Central memory CD4-positive, alpha-beta T cell (primary cell): ENCODE data around the gene ZNF555.
A peak's percentile ranks its signal among the peaks of the same experiment; 100 is the strongest.
"Not testable (repeated sequence)": the region's sequence is repeated elsewhere in the genome, so short reads cannot be mapped to it uniquely, and the experiment has no call there.

Source experiments
- DNase-seq: peaks from one replicate; pipeline ENCODE4 v3.0.0; 2022

The ZNF555 gene

DNA sequence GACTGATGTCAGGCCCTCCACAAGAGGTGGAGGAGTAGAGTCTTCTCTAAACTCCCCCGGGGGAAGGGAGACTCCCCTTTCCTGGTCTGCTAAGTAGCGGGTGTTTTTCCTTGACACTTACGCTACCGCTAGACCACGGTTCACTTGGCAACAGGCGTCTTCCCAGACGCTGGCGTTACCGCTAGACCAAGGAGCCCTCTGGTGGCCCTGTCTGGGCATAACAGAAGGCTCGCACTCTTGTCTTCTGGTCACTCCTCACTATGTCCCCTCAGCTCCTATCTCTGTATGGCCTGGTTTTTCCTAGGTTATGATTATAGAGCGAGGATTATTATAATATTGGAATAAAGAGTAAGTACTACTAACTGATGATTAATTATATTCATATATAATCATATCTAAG, 30.9 kb downstream of the ZNF555 start:
- DNase-seq: peak; percentile 12

DNA sequence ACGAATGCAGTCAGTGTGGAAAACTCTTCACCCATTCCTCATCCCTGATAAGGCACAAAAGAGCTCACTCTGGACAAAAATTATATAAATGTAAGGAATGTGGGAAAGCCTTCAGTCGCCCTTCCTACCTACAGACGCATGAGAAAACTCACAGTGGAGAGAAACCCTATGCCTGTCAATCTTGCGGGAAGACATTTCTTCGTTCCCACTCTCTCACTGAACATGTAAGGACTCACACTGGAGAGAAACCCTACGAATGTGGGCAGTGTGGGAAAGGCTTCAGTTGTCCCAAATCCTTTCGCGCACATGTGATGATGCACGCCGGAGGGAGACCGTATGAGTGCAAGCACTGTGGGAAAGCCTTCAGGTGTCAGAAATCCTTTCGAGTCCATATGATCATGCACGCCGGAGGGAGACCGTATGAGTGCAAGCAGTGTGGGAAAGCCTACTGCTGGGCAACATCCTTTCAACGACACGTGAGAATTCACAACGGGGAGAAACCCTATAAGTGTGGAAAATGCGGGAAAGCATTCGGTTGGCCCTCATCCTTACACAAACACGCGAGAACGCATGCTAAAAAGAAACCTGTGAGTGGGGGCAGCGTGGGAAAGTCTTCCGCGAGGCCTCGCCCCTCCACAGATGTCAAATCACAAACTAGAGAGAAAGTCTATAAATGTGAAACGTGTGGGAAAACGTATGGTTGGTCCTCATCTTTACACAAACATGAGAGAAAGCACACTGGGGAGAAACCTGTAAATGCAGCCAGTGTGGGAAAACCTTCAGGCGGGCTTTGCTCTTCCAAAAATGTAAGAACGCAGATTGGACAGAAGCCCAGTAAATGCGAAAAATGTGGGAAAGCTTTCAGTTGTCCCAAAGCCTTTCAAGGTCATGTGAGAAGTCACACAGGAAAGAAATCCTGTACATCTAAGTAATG, 36.4 kb downstream of the ZNF555 start:
- DNase-seq: no peak

DNA sequence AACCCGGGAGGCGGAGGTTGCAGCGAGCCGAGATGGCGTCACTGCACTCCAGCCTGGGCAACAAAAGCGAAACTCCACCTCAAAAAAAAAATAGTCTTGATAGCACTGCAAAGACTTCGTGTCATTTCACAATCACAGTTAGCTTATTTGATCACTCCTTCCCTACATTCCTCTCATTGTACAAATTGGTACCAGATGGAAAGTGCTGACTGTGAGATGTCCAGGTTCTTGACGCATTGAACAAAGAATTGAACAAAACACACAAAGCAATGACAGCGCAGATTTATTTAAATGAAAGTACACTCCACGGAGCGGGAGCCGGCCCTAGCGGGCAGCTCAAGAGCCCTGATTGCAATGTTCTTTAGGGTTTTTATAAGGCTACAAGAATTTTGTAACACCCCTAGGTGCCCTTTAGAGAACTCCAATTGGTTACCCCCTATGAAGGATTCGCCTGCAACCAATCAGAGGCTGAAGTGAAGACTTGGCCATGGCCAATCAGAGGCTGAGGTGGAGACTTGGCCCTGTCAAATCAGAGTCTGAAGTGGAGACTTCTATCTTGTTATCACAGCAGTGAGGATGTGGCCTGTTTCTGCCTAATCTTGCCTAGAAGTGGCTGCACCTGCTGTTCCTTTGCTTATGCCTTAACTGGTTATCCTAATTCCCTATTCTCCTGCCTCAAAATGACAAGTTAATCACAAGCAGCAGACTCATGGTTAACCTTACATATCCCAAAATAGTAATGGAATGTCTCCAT, 42.6 kb downstream of the ZNF555 start:
- DNase-seq: no peak

DNA sequence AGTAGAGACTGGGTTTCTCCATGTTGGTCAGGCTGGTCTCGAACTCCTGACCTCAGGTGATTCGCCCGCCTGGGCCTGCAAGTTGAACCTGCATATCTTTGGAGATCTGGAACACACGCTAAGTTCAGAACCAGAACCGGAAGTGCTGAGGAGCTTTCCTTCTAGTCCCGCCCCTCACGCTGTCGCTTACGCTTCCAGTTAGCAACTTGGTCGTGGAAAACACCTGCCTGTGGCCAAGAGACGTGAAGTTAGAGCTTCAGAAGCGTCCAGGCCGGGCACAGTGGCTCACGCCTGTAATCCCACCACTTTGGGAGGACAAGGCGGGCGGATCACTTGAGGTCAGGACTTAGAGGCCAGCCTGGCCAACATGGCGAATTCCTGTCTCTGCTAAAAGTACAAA, 44.5 kb downstream of the ZNF555 start:
- no peak for DNase-seq

DNA sequence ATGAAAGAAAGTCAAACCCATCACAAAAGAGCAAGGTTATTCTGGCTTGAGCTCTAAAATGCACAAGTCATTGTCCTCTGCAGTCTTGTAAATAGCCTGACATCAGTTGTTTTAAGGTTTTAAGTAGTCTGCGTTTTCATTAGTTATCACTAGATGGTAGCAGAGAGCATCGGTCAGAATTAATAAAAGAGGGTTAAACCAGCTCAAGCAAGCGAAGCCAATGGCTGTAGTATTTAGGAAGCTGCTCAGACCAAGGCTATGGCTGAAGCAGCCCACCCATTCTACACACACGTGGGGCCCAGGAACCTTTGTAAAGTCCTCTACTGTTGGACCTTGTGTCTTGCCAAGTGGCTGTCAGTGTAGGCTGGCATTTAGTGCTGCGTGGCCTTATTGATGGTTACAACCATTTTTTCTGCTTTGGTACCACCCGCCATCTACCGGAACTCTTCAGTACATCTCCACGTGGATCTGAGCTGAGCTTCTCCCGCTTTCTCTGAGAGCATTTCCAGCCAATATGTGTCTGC, 46.2 kb downstream of the ZNF555 start:
- peak; percentile 12 for DNase-seq

DNA sequence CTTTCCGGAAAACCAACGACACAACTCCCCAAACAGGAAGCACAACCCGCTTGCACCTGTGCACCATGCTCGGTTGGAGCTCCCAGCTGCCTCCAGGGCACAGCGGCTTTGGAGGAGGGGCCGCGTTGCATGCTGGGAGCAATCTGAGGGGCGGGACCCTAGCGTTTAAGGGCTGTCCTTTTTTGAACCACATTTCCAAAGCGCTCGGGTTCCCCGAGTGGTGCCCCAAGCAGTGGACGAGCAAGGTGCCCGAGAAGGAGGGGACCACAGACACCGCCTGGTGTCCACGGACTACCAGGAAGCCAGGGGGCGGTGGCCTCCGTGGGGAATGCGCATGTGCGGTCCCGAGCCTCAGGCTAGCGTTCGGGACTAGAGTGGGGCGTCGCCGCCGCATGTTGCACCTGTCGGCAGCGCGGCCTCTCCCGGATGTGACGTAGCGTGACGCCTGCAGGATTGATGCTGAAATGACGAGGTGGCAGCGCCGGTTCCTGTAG, 47.5 kb downstream of the ZNF555 start:
- DNase-seq: peak; percentile 66

DNA sequence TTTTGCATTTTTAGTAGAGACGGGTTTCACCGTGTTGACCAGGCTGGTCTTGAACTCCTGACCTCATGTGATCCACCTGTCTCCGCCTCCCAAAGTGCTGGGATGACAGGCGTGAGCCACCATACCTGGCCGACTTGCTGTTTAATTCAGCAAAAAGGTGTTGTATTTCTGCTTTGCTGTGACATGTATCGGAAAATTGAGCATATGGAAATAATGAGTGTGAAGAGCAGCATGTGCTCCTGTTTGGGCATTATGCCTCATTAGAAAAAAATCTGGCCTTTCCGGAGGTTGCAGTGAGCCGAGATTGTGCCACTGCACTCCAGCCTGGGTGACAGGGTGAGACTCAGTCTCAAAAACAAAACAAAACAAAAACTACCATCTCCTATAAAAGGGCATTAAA, 49.3 kb downstream of the ZNF555 start:
- not testable (repeated sequence) for DNase-seq

DNA sequence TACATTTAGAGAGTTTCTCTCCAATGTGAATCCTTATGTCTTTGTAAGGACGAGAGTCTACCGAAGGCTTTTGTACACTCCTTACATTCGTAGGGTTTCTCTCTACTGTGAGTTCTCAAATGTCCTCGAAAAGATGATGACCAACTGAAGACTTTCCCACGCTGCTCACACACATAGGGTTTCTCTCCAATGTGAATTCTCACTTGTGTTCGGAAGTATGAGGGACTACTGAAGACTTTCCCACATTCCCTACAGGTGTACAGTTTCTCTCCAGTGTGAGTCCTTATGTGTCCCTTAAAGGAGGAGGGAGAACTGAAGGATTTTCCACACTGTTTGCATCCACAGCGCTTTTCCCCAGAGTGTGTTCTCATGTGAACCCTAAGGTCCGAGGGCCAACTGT, 55.4 kb downstream of the ZNF555 start:
- no peak for DNase-seq

DNA sequence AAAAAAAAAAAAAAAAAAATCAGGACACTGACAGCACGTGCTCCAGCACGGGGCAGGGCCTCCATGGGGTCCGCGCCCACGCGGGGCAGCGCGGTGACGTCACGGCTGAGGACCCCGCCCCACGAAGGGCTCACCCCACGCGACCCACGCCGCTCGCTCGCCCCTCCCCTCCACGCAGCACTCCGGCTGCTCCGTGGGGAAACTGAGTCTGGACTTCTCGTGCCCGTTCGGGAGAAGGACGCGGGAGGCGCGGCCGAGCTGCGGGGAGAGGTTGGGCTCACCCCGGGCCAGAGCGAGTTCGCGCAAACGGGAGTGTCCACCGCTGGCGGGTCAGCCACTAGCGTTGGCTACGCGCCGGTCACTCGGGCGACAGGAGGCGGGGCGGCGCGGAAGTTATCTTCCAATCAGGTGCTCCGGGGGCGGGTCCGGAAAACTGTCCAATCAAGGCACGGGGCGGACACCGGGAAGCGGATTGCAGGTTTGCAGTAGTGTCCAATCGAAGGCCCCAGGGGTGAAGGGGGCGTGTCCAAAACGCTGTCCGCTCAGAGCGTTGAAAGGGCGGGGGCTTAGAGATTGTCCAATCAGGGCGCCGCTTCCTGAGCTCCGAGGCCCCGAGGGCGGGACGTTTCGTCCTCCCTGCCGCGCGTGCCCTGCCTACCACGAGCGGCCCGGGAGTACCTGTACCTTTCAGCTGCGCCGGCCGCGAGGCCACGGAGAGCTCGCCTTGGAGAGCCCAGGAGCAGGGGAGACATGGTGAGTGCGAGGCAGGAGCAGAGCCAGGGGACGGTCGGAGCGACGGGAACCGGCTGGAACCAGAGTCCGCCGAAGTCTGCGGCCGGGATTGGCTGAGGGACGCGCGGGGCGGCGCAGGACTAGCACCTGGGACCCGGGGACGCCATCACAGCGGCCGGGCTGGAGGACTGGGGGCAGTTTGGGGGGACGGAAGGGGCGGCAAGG, 59.3 kb downstream of the ZNF555 start, which contains the start of gene ZNF57:
Gene ZNF57, plus strand, starts transcription at position 633 of the 957 bp plus-strand sequence. Its CDS starts 118 bp downstream, at position 751.
- peak; percentile 95 for DNase-seq

DNA sequence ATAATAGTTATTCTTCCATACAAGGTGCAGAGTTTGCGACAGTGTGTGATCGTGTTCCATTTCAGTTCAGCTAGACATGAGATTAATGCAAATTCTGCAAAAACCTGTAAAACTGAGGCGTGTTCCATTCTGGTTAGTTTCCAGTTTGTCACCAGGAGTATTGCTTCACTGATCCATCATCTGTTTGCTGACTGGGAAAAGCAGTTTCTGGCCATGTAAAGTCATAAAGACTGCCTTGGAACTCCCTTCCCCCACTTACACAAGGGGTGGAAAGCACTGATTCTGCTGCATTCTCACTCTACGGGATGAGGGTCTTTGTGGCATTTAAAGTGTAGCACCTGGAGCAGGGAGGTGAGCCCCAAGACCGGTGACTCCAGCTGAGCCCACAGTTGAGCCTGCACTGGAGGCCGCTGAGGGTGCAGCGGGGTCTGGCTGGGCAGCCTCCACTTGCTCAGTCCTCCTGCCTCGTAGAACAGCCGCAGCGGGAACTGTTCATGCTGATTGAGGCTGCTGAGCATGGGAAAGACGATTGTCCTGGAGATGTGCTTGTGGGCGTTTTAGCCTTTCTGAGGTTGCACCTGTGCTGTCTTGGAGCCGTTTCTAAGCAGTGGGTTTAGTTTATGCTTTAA, 61.4 kb downstream of the ZNF555 start:
- DNase-seq: no peak

DNA sequence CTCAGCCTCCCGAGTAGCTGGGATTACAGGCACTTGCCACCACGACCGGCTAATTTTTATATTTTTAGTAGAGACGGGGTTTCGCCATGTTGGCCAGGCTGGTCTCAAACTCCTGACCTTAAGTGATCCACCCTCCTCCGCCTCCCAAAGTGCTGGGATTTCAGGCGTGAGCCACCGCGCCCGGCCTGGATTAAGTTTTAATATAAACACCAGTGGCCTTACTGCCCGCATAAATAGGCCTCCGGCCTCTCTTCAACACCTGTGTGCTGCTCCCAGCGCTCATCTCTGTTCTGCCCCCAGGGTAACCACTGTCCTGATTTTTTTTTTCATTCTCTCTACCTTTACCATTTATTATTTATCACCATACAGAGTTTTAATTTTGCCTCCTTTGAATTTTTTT, 62.1 kb downstream of the ZNF555 start:
- DNase-seq: not testable (repeated sequence)

DNA sequence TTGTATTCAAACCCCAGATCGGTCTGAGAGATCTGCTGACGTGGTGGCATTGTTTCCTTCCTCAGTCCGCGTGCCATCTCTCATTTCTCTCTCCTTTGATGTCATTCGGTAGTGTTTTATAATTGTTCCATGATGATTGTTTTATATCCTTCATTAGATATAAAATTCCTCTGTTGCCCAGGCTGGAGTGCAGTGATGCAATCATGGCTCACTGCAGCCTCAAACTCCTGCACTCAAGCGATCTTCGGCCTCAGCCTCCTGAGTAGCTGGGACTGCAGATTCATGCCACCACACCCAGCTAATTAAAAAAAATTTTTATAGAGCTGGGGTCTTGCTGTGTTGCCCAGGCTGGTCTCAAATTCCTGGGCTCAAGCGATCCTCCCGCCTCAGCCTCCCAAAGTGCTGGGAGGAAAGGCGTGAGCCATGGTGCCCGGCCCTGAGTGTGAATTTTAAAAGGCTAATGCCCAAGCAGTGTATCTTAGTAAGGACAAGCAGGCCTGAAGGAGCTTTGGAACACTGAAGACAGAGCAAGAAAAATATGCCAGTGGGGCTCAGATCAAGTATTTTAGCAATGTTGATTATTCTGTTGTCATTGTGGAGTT, 64.7 kb downstream of the ZNF555 start:
- DNase-seq: no peak

DNA sequence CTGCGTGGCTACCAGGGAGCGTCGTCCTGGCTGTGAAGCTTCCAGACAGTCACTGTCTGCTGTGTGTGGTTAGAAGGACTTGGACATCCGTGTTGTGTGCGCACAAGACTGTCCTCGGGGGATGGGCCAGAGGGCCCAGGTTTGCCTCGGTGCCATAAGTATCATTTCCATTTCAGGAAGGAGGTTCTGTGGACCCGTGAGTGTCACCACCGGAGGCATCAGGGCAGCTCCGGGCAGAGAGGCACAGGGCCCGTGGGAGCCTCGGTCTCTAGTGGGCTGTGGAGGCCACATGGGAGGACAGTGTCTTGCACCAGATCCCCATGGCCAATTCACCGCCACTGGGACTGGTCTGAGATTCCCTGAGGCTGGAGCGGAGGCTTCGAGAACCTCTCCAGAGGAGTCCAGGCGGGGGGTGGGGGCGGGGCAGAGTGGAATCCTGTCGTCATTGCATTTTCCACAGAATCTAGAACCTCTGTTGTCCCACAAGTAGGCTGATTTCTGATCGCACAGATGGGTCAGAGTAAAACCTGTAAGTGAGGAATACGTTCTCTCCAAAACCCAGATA, 65.4 kb downstream of the ZNF555 start:
- no peak for DNase-seq
